HL-60/S4 treated with retinoic acid at 250 ng/mL for 4 days and 3 days (cell line): ENCODE results near the gene NOS2.

Experiments
- in situ Hi-C: fragments of 300-500 bp; cut with MboI; formaldehyde crosslinking; loops from 2 replicates; pipeline ENCODE4 v1.7.0; 2022; ENCODE audit warnings: low sequenced_read_pairs

The NOS2 gene

DNA sequence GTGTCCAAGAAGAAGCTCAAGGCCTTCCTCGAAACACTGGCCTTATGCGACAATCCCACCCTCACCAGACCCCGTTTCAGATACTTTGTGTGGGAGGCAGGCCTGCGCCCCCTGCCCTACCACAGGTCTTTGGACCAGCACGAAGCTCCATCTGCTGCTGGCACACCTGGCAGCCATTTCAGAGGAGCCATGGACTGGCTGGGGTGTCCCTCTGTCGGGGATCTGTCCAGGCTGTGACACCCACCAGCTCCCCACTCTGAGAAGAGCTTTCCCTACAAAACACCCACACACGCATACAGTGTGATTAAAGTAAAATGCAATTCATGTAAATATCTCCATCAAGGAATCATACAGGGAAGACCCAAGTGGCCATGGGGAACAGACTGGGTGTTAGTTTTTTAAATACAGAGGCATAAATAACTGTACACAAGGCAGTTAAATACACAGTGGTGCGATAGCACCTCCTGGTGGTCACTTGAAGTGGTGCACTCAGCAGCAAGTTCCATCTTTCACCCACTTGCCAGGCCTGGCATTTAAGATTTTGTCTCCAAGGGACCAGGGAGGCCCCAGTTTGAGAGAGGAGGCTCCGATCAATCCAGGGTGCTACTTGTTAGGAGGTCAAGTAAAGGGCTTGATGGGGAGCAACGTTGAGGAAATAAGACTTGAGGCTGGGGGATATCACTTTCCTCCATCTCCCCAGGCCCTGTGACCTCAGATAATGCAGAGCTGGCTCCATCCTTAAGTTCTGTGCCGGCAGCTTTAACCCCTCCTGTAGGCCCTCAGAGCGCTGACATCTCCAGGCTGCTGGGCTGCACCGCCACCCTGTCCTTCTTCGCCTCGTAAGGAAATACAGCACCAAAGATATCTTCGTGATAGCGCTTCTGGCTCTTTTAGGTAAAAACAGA is 43.6 kb downstream of the NOS2 start:
- in situ Hi-C loops, result loop anchor here (25.0 kb wide), 3 partner anchors 131 to 519 kb away; partner anchors contain the start of gene LYRM9

DNA sequence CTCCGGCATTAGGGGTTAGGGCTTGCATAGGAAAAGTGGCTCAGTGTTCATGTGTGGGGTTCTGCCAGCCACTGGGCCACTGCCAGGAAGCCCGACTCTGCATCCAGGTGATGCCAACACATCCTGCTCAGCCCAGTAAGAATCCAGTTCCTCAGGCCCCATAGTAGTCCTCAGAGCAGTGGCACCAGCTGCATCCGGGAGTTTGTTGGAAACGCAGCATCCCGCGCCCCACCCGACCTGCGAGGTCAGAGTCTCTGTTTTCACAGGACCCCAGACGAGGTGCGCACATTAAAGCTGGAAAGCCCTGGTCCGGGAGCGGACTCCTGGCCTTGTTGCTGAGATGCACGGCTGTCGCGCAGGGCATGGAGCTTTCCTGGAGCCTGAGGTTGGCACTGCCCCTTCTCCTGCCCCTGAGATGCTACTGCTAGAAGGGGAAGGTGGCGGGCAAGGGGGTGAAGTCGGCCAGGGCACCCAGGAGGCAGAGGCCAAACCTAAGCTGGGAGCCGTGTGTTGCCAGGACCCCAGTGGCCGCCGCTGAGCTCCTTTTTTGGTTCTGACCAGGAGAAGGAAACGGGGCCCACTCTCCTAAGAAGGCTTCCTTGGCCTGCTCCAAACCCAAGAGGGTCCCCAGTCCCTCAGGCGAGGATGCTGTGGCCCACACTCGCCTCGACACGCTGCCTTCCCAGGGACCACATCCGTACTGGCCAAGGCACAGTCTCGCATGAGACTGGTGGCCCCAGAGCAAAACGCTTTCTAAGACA is 44.4 kb downstream of the NOS2 start:
- in situ Hi-C loops, result loop anchor here (25.0 kb wide), 3 partner anchors 131 to 519 kb away; partner anchors contain the start of gene LYRM9

DNA sequence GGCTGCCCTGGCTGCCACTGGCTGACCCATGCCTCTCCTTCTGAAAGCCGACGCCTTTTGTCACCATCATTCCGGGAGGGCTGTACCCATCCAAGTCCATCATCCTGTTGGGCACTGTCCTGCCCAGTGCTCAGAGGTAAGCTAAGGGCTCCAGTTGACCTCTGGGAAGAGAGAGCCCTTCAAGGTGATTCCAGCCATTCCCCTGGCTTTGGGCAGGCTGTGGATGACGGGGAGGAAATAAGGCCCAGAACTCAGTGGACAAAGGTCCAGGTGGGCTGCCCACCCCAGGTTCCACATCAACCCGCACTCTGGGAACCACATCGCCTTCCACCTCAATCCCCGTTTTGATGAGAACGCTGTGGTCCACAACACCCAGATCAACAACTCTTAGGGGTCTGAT is 45.8 kb downstream of the NOS2 start:
- in situ Hi-C loops, result loop anchor here (25.0 kb wide), 3 partner anchors 133 to 517 kb away; partner anchors contain the start of gene LYRM9

DNA sequence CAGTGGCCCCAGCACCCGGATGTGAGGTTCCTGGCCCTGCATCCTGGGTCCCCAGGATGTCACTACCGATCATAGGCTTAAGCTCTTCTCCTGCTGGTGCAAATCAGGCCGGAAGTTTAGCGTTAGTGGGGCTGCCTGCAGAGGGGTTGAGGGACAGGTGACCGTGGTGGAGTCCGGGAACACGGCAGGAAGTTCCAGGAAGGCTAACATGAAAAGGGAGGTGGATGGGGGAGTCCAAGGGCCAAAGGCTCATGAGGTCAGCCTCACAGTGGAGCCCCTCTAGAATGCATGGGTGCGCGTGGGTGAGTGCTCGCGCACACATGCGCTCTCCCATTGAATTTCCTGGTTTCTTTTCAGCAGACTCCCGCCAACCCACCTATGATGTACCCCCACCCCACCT is 46.6 kb downstream of the NOS2 start:
- in situ Hi-C loops, result loop anchor here (25.0 kb wide), 3 partner anchors 134 to 516 kb away; partner anchors contain the start of gene LYRM9

DNA sequence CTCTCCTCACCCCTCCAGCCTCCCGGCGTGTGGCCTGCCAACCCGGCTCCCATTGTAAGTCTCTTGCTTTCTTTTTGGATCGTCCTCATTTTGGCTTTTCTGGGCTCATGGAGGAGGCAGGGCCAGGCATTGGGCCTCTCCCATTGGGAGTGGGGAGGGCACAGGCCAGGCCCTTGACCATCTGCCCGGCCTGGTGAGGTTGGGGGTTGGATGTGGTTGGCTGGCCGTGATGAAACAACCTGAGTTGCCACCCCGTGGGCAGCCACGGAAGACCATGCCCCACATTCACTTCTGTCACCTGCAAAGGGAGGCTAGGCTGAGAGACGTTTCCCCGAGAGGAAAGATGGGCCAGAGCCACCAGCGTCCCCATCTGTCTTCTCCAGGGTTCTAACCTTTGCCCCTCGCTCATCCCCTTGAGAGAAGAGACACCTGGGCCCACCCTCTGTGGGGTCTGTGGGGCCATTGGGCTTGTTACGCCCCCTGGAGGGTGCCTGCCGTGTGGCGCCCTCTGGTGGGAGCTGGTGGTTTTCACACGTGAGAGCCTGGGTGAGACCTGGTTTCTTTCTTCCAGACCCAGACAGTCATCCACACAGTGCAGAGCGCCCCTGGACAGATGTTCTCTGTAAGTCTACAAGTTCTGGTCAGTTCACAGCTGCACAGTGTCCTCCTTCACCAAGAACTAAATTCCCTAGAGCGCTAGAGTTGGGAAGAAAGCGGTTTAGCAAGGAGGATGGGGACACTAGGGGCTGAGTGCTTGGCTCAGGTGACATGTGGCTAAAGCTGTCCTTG is 47.3 kb downstream of the NOS2 start:
- in situ Hi-C loops, result loop anchor here (25.0 kb wide), 3 partner anchors 134 to 516 kb away; partner anchors contain the start of gene LYRM9

DNA sequence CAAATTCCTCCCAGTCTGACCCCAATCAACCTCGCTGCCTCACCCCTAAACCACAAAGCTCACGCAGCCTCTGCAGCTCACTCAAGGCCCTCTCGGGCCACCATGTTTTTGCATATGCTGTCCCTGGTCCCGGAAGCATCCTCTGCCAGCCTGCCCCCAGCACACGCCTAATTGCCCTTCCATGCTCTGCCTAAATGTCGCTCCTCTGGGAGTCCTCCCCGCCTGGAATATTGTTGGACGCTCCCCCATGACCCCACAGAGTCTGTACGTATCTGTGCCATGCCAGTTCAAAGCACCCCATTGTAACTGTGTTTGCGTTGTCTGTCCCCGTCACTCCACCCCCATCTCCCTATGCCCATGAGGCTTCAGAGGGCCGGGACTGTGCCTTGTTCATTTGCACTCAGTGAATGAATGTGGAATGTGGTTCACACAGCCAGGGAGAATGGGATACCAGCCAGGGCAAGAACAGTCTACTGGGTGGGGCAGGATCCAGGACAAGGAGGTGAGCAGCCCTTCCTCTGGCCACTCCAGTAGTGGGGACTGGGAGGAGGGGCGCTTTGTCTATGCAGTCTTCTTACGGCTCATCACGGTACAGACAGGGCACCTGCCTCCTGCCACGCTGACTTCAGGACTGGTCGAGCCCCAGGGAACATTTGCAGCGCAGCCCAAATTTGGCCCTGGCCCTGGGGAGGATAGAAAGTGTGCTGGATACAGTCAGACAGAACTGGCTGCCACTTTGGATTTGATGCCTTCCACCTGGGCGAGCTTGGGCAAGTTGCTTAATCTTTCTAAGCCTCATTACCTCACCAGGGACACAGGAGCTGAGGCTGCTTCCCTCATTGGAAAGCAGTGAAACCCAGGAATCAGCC is 48.5 kb downstream of the NOS2 start:
- in situ Hi-C loops, result loop anchor here (25.0 kb wide), 3 partner anchors 135 to 515 kb away; partner anchors contain the start of gene LYRM9

DNA sequence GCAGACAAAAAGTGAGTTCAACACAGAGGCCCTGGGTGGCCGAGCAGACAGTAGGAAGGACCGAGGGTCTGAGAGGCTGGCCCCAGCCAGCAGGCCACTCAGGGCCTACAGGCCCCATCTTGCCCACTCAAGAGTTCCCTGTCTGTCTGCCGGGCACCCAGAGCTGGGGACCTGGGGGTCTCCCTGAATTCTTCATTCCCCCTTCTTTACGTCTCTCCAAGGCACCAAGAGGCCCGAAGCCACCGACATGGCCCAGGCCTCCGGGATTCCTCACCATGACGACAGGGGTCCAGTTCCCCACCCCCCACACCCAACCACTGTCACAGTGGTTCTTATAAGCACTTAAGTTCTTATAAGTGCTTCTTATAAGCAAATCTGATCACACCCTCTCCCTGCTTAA is 49.2 kb downstream of the NOS2 start:
- in situ Hi-C loops, result loop anchor here (25.0 kb wide), 3 partner anchors 136 to 514 kb away; partner anchors contain the start of gene LYRM9

DNA sequence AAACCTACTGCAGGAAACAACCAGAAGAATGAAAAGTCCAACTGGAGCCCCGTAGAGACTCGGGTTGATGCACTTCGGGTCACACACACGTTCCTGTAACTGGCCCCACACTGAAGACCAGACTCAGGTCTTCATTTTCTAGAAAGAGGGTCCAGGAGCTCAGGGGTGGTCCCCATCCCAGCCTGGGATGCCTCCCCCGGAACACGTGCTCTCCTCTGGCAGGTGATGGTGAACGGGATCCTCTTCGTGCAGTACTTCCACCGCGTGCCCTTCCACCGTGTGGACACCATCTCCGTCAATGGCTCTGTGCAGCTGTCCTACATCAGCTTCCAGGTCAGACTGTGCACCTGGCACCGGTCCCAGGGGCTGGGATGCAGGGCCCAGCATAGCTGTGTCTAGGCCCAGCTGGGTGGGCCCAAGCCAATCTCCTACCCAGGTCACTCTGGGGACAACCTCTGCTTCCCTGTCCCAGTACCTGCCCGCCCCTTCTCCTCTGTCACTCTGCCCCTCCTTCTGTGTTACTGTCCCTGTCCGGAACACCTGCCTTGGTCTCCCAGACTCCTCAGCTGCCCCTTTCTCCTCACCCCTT is 50.7 kb downstream of the NOS2 start:
- in situ Hi-C loops, result loop anchor here (10.0 to 25.0 kb wide), 4 partner anchors 85 to 512 kb away; partner anchors contain the start of gene LYRM9

DNA sequence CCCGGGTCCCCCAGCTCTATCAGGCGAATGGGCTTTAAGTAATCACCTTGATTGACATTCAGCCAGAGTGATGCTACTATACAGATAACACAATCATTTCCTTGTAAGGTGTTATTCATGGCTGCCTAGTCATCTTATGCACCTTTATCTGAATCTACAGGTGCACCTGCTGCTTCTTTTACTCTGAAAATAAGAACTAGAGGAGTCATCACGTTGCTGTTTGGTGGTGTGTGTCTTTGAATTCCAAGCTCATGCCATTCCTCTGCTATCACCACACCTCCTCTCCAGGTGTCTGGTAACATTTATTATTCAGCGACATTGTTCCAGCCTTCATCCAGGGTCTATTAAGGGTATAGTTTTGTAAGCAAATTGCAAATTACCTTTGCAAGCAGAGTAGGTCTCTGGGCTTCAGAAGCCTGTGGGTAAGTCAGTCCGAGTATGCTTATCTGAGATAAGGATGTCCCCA is 51.9 kb downstream of the NOS2 start:
- in situ Hi-C loops, result loop anchor here (10.0 kb wide), 1 partner anchor 84 kb away; no protein-coding TSS in a partner anchor

DNA sequence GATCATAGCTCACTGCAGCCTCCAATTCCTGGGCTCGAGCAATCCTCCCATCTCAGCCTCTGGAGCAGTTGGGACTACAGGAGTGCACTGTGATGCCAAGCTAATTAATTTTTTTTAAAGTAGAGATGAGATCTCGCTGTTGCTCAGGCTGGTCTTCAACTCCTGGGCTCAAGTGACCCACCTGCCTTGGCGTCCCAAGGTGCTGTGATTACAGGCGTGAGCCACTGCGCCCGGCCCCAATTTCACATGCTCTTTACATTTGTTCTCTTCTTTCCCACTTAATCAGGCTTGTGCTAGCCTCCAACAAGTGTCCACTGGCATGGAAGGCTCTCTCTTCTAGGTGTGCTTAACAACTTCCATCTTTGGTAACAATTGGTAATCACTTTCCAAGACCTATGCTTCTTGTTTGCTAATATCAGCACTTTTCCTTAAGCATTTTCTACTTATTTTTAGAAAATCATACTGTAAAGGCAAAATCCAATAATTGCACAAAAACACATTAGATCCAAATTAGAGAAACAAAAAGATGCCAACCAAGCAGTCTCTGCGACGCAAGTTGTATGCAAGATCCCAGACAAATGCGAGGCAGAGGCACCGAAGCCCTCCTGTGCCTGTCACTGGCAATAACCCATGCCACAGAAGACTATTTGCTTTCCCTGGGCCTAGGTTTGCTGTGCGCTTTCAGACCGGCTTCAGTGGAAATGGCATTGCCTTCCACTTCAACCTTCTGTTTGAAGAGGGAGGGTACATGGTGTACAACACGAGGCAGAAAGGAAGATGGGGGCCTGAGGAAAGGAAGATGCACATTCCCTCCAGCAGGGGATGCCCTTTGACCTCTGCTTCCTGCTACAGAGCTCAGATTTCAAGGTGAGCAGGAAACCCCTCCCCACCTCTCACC is 52.6 kb downstream of the NOS2 start:
- in situ Hi-C loops, result loop anchor here (10.0 kb wide), 1 partner anchor 83 kb away; no protein-coding TSS in a partner anchor

DNA sequence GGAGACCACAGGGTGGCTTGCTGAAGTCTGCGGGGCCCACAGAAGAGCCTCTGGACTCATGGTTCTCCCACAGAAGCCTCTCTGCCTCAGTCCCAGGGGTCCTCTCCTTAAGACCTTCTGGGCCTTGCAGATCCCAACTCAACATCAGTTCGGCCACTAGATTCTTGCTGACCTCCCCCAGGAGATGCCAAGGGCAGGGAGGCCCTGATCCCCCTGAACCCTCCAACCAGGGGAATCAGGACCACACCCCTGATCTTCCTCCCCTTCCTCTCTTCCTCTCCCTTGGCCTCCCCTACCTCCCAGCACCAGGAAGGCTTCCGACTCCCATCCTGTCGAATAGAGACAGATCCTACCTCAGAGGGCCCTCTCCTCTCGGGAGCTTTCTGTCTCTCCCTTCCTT is 53.4 kb downstream of the NOS2 start:
- in situ Hi-C loops, result loop anchor here (10.0 kb wide), 1 partner anchor 82 kb away; no protein-coding TSS in a partner anchor

DNA sequence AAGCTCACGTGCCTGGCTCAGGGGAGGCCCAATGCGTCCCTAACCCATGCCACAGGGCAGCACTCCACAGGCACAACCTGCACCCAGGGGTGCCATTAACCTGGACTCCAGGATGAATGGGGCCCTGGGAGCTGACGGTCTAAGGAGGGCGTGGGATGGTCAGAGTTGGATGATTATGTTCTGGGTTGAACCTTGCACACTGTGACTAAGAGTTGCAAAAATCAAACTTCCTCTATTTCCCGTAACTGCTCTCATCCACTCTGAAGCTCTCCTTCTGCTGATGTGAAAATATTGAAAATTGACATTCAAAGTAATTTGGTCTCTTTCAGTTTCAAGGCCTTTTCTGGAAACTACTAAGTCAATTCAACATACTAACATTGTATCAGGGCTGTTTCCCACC is 54.0 kb downstream of the NOS2 start:
- in situ Hi-C loops, result loop anchor here (10.0 kb wide), 1 partner anchor 82 kb away; no protein-coding TSS in a partner anchor

DNA sequence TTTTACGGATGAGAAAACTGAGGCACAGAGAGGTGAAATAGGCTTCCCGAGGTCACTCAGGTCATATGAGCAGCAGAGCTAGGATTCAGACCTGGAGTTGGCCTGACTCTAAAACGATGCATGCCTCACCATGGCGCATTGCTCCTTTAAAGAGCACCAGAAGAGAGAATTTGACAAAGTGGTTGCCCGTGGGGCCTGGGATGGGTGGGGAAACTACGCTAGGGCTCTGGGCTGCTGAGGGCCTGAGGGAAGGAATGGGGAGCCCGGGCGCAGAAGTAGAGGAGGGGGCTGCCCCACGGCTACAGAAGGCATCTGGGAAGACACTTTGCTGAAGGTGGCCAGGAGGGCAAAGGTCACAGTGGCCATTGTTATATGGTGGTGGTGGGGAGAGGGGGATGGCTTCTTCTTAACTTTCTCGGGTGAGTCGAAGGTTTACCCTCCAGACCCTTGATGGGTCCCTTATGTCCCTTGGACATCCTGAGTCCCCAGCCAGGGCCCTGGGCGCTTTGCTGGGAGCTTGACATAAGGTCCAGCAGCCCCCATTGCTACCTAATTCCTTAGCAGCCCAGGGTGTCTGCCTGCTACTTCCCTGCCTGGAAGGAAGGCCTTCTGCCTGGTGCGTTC is 55.0 kb downstream of the NOS2 start:
- in situ Hi-C loops, result loop anchor here (10.0 kb wide), 1 partner anchor 81 kb away; no protein-coding TSS in a partner anchor

DNA sequence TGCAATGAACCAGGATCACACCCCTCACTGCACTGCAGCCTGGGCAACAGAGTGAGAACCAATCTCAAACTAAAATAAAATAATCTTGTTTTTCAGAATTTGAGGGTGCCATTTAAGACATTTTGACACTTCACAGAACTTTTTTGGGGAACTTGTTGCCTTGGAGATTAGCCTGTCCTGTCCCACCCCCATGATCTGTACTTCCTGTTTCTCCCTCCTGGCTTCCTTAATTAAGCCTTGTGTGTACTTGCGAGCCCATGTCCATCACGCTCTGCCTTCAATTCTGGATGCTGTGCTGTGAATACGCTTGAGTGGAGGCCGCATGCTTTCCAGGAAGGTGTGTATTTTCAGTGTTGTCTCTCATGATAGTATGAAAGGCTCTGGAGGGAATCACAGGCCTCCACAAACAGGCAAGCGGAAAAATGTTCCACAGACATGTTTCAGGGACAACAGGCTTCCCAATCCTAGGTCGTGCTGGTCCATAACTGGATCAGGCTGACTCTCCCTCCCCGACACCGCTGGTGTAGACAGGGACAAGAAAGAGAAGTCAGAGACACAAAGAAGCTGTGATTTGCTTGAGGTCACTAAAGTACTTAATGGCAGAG is 56.9 kb downstream of the NOS2 start:
- in situ Hi-C loops, result loop anchor here (10.0 kb wide), 1 partner anchor 79 kb away; no protein-coding TSS in a partner anchor

DNA sequence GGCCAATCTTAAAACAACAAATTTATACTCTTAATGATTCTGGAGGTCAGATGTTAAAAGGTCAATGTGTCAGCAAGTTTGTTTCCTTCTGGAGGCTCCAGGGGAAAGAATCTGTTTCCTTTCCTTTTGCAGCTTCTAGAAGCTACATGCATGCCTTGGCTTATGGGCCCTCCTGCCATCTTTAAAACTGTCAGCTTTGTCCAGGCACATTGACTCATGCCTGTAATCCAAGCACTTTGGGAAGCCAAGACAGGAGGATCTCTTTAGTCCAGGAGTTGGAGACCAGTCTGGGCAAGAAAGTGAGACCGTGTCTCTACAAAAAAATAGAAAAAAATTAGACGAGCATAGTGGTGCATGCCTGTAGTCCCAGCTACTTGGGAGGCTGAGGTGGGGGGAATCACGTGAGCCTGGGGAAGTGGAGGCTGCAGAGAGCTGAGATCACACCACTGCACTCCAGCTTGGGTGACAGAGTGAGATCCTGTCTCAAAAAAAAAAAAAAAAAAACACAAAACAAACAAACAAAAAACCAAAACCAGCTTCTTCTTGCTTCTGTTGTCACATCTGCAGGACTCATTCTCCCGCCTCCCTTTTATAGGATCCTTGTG is 58.3 kb downstream of the NOS2 start:
- in situ Hi-C loops, result loop anchor here (10.0 kb wide), 1 partner anchor 77 kb away; no protein-coding TSS in a partner anchor

DNA sequence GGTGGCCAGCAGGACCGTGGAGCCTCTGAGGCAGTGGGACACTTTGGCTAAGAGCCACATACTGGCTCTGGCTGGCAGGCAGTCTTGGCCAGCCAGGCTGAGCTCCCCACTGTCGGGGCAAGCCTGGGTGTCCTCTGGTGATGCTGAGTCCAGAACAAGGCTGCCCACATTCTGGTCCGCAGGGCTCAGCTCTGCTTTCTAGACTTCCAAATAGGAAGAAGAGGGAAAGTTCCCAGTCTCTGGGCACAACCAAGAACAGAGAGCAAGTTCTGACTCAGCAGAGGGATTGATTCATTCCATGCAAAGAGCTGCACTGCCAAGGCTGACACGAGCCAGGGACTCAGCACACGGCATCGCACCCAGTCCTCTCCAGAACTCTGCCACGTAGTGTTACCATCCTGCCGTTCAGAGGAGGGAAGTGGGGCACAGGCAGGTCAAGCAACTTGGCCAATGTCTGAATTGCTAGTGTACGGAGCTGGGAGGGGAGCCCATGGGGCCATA is 58.9 kb downstream of the NOS2 start:
- in situ Hi-C loops, result loop anchor here (10.0 kb wide), 1 partner anchor 77 kb away; no protein-coding TSS in a partner anchor
